Retinal pigment epithelial cell (primary cell): Measurements from ENCODE around the gene MVK.
A peak's percentile ranks its signal among the peaks of the same experiment; 100 is the strongest.
"Not testable (repeated sequence)": the region's sequence is repeated elsewhere in the genome, so short reads cannot be mapped to it uniquely, and the experiment has no call there.

Experiments used
- DNase-seq: peaks from one replicate; pipeline ENCODE4 v3.0.0-alpha.2; 2010; ENCODE audit warnings: low read depth
- H3K4me3 ChIP-seq: 2 replicates; pipeline ENCODE4 v1.5.1; 2011; ENCODE audit warnings: mild to moderate bottlenecking, low read length, control low read depth, moderate library complexity
- CTCF ChIP-seq: conservative IDR thresholded peaks from 2 replicates; pipeline ENCODE4 v1.5.1; 2011; ENCODE audit warnings: low read depth, low read length, control low read depth, inconsistent platforms

Gene MVK

GRCh38 chr12:109597795-109598427 is 24.3 kb downstream of the MVK start:
- TF ChIP-seq CTCF, result peak; percentile 97
- no peak overlapping the region for H3K4me3 ChIP-seq
- DNase-seq, result peak; percentile 31

GRCh38 chr12:109598428-109598854 is 24.8 kb downstream of the MVK start:
- H3K4me3 ChIP-seq, result no peak overlapping the region
- DNase-seq, result no peak
- no peak for TF ChIP-seq CTCF

DNA sequence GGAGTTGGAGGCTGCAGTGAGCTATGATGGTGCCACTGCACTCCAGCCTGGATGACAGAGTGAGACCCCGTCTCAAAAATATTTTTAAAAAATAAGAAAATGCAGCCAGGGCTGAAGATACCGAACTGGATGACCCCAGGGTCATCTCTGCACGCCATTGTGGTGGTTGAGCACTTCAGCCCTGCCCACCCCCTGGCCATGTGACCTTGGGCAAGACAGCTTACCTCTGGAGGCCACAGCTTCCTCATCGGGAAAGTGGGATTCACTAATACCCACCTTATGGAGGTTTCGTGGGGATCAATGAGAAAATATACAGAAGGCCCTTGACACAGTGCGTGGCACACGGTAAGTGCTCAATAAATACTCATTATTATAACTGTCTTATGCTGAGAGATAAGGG is 25.5 kb downstream of the MVK start:
- H3K4me3 ChIP-seq, result no peak overlapping the region
- no peak for TF ChIP-seq CTCF
- no peak for DNase-seq

- TF ChIP-seq CTCF, result no peak
- no peak overlapping the region for H3K4me3 ChIP-seq
- DNase-seq, result no peak
Measured at GRCh38 chr12:109600481-109600880, 26.9 kb downstream of the MVK start.

DNA sequence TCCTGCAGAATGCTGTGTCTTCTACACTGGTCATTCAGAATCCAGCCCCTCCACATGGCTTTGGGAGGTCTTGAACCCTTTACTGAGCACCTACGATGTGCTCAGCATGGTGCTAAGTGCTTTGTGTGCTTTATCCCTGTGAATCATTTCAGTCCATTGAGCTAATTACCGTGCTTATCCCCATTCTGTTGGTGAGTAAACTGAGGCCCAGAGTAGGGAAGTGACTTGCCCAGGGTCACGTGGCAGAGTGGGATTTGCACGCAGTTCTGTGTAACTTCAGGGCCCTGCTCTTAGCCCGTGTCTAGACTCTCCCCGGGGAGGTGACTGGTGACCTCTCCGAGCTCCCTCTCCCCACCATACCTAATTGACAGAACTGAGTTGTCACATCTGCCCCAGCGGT is 27.4 kb downstream of the MVK start:
- no peak for DNase-seq
- H3K4me3 ChIP-seq, result no peak overlapping the region
- no peak for TF ChIP-seq CTCF

DNA sequence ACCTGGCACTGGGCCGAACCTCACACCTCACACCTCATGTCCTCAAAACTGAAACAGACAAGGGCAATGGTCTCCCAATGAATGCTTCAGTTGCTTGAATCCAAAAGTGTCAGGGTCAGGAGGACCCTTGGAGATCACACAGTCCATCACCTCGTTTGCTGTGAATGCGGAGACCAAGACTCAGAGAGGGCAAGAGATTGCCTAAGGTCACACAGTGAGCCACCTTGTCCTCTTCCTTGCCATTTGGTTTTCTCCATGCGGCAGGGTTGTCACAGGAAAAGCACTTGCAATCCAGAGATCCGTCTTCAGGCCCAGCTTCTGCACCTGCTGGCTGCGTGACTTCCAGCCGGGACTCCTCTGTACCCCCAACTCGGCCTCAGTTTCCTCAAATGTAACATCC is 28.0 kb downstream of the MVK start:
- no peak for DNase-seq
- no peak for TF ChIP-seq CTCF
- H3K4me3 ChIP-seq, result no peak overlapping the region

DNA sequence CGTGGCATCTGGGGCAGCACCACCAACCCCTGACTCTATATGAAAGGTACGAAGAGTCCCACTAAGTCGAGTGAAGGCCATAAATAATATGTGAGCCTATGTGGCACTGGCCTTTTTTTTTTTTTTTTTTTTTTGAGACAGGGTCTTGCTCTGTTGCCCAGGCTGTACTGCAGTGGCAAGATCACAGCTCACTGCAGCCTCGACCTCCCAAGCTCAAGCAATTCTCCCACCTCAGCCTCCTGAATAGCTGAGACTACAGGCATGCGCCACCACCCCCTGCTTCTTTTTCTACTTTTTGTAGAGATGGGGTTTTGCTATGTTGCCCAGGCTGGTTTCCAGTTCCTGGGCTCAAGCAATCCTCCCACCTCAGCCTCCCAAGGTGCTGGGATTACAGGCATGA is 28.5 kb downstream of the MVK start:
- DNase-seq, result not testable (repeated sequence)

More for the DNA sequence above, 28.5 kb downstream of the MVK start:
- H3K4me3 ChIP-seq, result not testable (repeated sequence)
